ENCODE data around the gene NBAS. TPM values are rescaled to one million over a fixed set of nuclear protein-coding genes. Genes with fewer than 3 reads are reported as not detected.

Gene NBAS
- total RNA-seq, 1 donor from 2014 or later = 29.7 TPM

GRCh38 chr2:15584316-15584715 lies 23.2 kb upstream of the NBAS start:
- Histone ChIP-seq H3K36me3 (no peaks in the 10 kb centered on the region), H3K9me3 (no peaks in the 10 kb centered on the region), H3K27me3 (no peaks in the 10 kb centered on the region), H3K27ac (no peak overlapping the region), H3K4me3 (no peak overlapping the region), H3K4me1 (no peaks in the 10 kb centered on the region)
- TF ChIP-seq CTCF (IDR thresholded peaks at IDR 0.05) = no peak
- TF ChIP-seq POLR2A (IDR thresholded peaks at IDR 0.05) = no peak
- no peak for TF ChIP-seq POLR2AphosphoS5 (IDR thresholded peaks at IDR 0.05; ENCODE audit: insufficient read depth in 1 of 2, low read depth in 1 of 2)
- DNase-seq (ENCODE audit: extremely low spot score in 2 of 2) = no peak
- intact Hi-C loops (cut with DNase I) = no loop called here

GRCh38 chr2:15583826-15584225 lies 22.7 kb upstream of the NBAS start:
- no peak overlapping the region for H3K27ac ChIP-seq
- no peaks in the 10 kb centered on the region for H3K27me3 ChIP-seq
- no peak overlapping the region for H3K4me3 ChIP-seq
- DNase-seq (ENCODE audit: extremely low spot score in 2 of 2) = no peak
- H3K9me3 ChIP-seq = no peaks in the 10 kb centered on the region
- TF ChIP-seq POLR2AphosphoS5 (IDR thresholded peaks at IDR 0.05; ENCODE audit: insufficient read depth in 1 of 2, low read depth in 1 of 2) (no peak), POLR2A (IDR thresholded peaks at IDR 0.05) (no peak), CTCF (IDR thresholded peaks at IDR 0.05) (no peak)
- no peaks in the 10 kb centered on the region for H3K4me1 ChIP-seq
- no peaks in the 10 kb centered on the region for H3K36me3 ChIP-seq
- intact Hi-C loops (cut with DNase I) = no loop called here

DNA sequence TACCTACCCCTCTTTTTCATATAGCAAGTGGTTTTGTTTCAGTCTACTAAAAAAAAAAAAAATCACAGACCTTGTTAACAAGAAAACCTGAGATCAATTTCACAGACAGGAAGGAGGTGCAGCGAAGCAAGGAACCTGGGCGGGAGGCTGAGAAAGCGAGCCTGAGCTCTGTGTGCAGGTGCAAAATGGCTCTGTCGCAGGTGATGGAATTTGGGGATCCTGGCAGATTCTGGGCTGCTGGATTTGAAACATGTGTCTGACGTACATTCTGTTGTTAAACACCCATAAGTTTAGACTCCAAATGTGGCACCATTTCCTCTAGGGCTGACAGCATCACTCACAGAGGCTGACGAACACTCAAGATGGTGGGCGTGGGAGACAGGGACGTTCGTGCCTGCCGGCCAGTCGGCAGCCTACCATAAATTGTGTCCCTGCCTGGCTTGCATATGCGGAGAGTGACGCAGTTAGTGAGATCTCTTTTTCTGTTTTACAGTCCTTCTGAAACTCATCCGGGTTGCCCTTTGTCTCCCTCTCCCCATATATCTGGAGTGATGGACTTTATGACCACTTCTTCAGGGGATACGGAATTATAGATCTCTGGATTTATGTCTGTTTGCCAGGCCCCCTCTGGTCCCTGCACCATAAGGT lies 21.7 kb upstream of the NBAS start:
- no peak overlapping the region for H3K4me3 ChIP-seq
- DNase-seq (ENCODE audit: extremely low spot score in 2 of 2) = no peak
- intact Hi-C loops (cut with DNase I) = no loop called here
- no peaks in the 10 kb centered on the region for H3K27me3 ChIP-seq
- H3K36me3 ChIP-seq = no peaks in the 10 kb centered on the region
- no peak overlapping the region for H3K27ac ChIP-seq
- no peaks in the 10 kb centered on the region for H3K4me1 ChIP-seq
- TF ChIP-seq POLR2AphosphoS5 (IDR thresholded peaks at IDR 0.05; ENCODE audit: insufficient read depth in 1 of 2, low read depth in 1 of 2) (no peak), POLR2A (IDR thresholded peaks at IDR 0.05) (no peak), CTCF (IDR thresholded peaks at IDR 0.05) (no peak)
- no peaks in the 10 kb centered on the region for H3K9me3 ChIP-seq

GRCh38 chr2:15580451-15580850 lies 19.3 kb upstream of the NBAS start:
- TF ChIP-seq POLR2A (IDR thresholded peaks at IDR 0.05) = no peak
- no peak for TF ChIP-seq CTCF (IDR thresholded peaks at IDR 0.05)
- no peak for TF ChIP-seq POLR2AphosphoS5 (IDR thresholded peaks at IDR 0.05; ENCODE audit: insufficient read depth in 1 of 2, low read depth in 1 of 2)
- Histone ChIP-seq H3K27ac (no peak overlapping the region), H3K27me3 (no peaks in the 10 kb centered on the region), H3K9me3 (no peaks in the 10 kb centered on the region), H3K4me3 (no peak overlapping the region), H3K36me3 (no peaks in the 10 kb centered on the region), H3K4me1 (no peaks in the 10 kb centered on the region)
- no peak for DNase-seq (ENCODE audit: extremely low spot score in 2 of 2)
- intact Hi-C loops (cut with DNase I) = no loop called here

DNA sequence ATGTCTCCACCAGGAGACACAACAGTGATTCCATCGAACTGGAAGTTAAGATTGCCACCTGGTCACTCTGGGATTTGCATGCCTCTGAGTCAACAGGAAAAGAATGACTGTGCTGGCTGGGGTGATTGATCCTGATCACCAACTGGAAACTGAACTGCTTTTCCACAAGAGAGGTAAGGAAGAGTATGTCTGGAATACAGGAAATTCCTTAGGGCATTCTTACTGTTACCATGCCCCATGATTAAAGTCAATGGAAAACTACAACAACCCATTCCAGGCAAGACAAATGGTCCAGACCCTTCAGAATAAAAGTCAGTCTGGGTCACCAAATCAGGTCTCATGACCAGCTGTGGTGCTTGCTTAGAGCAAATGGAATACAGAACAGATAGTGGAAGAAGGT lies 18.5 kb upstream of the NBAS start:
- no peaks in the 10 kb centered on the region for H3K27me3 ChIP-seq
- no peaks in the 10 kb centered on the region for H3K4me1 ChIP-seq
- no peak overlapping the region for H3K4me3 ChIP-seq
- intact Hi-C loops (cut with DNase I) = no loop called here
- H3K9me3 ChIP-seq = no peaks in the 10 kb centered on the region
- TF ChIP-seq POLR2AphosphoS5 (IDR thresholded peaks at IDR 0.05; ENCODE audit: insufficient read depth in 1 of 2, low read depth in 1 of 2) (no peak), POLR2A (IDR thresholded peaks at IDR 0.05) (no peak), CTCF (IDR thresholded peaks at IDR 0.05) (no peak)
- no peaks in the 10 kb centered on the region for H3K36me3 ChIP-seq
- no peak overlapping the region for H3K27ac ChIP-seq
- DNase-seq (ENCODE audit: extremely low spot score in 2 of 2) = no peak
